ENCODE measurements around the gene ADCY9.

Gene ADCY9

DNA sequence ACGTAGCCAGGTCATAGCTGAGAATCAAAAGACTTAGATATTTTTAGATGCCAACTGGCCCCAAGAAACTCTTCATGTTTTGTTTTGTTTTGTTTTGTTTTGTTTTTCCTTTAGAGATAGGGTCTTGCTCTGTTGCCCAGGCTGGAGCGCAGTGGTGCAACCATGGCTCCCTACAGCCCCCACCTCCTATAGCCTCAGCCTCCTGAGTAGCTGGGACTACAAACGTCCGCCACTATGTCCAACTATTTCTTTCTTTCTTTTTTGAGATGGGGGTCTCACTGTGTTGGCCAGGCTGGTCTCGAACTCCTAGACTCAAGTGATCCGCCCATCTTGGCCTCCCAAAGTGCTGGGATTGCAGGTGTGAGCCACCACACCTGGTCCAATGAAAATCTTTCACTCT is 107.1 kb downstream of the ADCY9 start:
- DNase-seq (ENCODE audit: low read depth) = no peak
- Histone ChIP-seq H3K9ac (ENCODE audit: low read length) (no peak overlapping the region), H3K4me3 (ENCODE audit: low read length) (no peak overlapping the region), H3K9me3 (ENCODE audit: control insufficient read depth, low read length) (no peaks in the 10 kb centered on the region), H3K36me3 (ENCODE audit: control insufficient read depth, insufficient read depth, low read length, severe bottlenecking) (no peaks in the 10 kb centered on the region), H3K27me3 (replicated peaks; ENCODE audit: control insufficient read depth, insufficient read depth, low read length) (no peaks in the 10 kb centered on the region), H3K4me1 (ENCODE audit: control insufficient read depth, insufficient read depth, low read length) (peaks cover 5% of the 10 kb centered on the region)

DNA sequence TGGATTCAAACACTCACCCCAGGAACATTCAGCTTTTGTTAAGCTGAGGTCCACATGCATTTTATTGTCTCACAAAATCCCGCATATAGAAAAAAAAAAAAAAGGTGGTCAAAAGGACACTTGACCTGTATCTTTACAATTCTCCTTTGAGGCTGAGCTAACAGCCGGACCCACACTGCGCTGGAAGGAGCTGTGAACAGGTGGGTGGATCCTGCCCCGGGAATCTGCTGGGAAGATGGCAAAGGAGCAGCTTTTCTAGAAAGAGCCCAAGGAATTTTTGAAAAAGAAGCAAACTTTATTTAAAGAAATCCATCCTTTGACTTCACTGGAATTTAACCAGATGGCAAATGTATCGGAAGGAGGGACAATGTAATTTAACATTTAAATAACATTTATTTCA is 108.1 kb downstream of the ADCY9 start:
- Histone ChIP-seq H3K9me3 (ENCODE audit: control insufficient read depth, low read length) (no peaks in the 10 kb centered on the region), H3K36me3 (ENCODE audit: control insufficient read depth, insufficient read depth, low read length, severe bottlenecking) (no peaks in the 10 kb centered on the region), H3K4me3 (ENCODE audit: low read length) (no peak overlapping the region), H3K27me3 (replicated peaks; ENCODE audit: control insufficient read depth, insufficient read depth, low read length) (no peaks in the 10 kb centered on the region), H3K9ac (ENCODE audit: low read length) (no peak overlapping the region), H3K4me1 (ENCODE audit: control insufficient read depth, insufficient read depth, low read length) (no peaks in the 10 kb centered on the region)
- no peak for DNase-seq (ENCODE audit: low read depth)

DNA sequence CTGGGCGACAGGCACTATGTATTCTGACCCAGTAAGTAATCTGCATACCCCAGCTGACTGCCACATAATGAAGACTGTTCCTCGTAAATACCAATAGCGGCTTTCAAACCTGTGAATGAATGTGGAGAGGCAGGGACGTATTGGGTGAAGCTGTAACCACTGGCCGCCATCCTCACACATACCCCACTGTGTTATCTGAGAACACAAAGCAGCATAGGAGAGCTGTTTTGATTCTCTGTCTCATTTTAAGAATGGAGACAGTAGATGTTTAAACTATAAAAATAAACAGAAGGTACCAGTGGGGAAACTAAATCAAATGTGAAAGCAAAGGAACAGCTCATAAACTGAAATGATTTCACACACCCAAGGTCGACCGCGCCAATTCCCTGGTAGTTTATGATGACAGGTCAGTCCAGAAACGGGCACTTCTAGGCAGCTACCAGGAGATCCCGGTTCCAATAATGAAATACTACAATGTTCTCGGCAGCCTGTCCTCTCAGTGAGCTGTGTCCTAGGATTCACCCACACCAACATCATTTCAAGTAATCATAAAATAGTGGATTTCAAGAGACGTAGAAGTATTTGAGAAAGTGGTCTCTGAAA is 109.7 kb downstream of the ADCY9 start:
- no peak for DNase-seq (ENCODE audit: low read depth)

DNA sequence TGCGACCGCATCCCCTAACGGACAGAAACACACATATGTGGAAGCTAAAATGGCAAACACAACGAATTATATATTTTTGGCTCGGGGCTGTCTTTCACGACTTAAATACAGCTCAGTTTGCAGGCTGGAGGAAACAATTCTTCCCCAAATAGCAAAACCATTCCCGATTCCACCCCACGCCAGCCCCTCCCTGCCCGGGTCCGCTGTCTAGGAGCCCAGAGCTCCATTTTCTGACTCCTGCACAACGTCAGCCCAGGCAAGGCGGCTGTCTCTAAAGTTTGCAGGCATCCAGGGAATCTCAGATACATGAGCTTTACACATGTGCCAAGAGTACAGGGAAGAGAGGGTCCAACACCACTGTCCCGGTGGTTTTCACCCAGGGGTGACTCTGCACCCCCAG is 110.5 kb downstream of the ADCY9 start:
- Histone ChIP-seq H3K27me3 (replicated peaks; ENCODE audit: control insufficient read depth, insufficient read depth, low read length) (no peaks in the 10 kb centered on the region), H3K9ac (ENCODE audit: low read length) (no peak overlapping the region)
- no peak for DNase-seq (ENCODE audit: low read depth)

More for the DNA sequence above, 109.7 kb downstream of the ADCY9 start:
- Histone ChIP-seq H3K9me3 (ENCODE audit: control insufficient read depth, low read length) (no peaks in the 10 kb centered on the region), H3K4me1 (ENCODE audit: control insufficient read depth, insufficient read depth, low read length) (no peaks in the 10 kb centered on the region), H3K9ac (ENCODE audit: low read length) (no peak overlapping the region), H3K36me3 (ENCODE audit: control insufficient read depth, insufficient read depth, low read length, severe bottlenecking) (no peaks in the 10 kb centered on the region), H3K27me3 (replicated peaks; ENCODE audit: control insufficient read depth, insufficient read depth, low read length) (no peaks in the 10 kb centered on the region), H3K4me3 (ENCODE audit: low read length) (no peak overlapping the region)

DNA sequence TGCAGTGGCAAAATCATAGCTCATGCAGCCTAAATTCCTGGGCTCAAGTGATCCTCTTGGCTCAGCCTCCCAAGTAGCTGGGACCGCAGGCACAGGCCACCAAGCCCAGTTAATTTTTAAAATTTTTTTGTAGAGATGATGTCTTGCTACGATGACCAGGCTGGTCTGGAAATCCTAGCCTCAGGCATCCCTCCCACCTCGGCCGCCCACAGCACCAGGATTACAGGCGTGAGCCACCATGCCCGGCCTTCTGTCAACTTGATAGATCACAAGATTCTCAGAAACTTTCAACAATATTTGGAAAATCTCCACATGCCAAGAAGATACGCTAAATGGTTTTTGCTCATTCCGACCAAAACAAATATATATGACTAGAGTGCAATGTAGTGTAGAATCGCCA is 111.0 kb downstream of the ADCY9 start:
- no peak overlapping the region for H3K9ac ChIP-seq (ENCODE audit: low read length)
- no peak overlapping the region for H3K4me3 ChIP-seq (ENCODE audit: low read length)
- DNase-seq (ENCODE audit: low read depth) = no peak
- no peaks in the 10 kb centered on the region for H3K4me1 ChIP-seq (ENCODE audit: control insufficient read depth, insufficient read depth, low read length)
- no peaks in the 10 kb centered on the region for H3K36me3 ChIP-seq (ENCODE audit: control insufficient read depth, insufficient read depth, low read length, severe bottlenecking)
- H3K9me3 ChIP-seq (ENCODE audit: control insufficient read depth, low read length) = no peaks in the 10 kb centered on the region
- H3K27me3 ChIP-seq (replicated peaks; ENCODE audit: control insufficient read depth, insufficient read depth, low read length) = no peaks in the 10 kb centered on the region

More for the DNA sequence above, 110.5 kb downstream of the ADCY9 start:
- Histone ChIP-seq H3K9me3 (ENCODE audit: control insufficient read depth, low read length) (no peaks in the 10 kb centered on the region), H3K4me3 (ENCODE audit: low read length) (no peak overlapping the region), H3K36me3 (ENCODE audit: control insufficient read depth, insufficient read depth, low read length, severe bottlenecking) (no peaks in the 10 kb centered on the region), H3K4me1 (ENCODE audit: control insufficient read depth, insufficient read depth, low read length) (no peaks in the 10 kb centered on the region)

DNA sequence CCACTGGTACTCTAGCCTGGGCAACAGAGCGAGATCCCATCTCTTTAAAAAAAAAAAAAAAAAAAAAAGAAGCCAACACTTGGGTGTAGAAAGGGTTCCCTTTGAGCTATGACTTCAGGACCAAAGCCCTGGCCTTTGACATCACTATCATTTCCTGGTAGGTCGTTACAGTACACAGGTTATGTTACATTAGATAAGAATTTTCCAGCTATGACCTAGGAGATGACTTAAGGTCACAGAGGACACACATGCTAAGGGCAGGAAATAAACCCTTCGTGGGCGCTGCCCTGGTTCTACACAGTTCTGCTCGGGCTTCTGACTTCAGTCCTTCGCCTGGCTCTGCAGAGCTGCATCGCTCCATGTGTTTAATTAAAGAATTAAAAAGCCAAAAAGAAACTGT is 112.0 kb downstream of the ADCY9 start:
- Histone ChIP-seq H3K4me1 (ENCODE audit: control insufficient read depth, insufficient read depth, low read length) (peaks cover 7% of the 10 kb centered on the region), H3K36me3 (ENCODE audit: control insufficient read depth, insufficient read depth, low read length, severe bottlenecking) (no peaks in the 10 kb centered on the region), H3K4me3 (ENCODE audit: low read length) (no peak overlapping the region), H3K9ac (ENCODE audit: low read length) (no peak overlapping the region), H3K27me3 (replicated peaks; ENCODE audit: control insufficient read depth, insufficient read depth, low read length) (no peaks in the 10 kb centered on the region), H3K9me3 (ENCODE audit: control insufficient read depth, low read length) (no peaks in the 10 kb centered on the region)
- no peak for DNase-seq (ENCODE audit: low read depth)

DNA sequence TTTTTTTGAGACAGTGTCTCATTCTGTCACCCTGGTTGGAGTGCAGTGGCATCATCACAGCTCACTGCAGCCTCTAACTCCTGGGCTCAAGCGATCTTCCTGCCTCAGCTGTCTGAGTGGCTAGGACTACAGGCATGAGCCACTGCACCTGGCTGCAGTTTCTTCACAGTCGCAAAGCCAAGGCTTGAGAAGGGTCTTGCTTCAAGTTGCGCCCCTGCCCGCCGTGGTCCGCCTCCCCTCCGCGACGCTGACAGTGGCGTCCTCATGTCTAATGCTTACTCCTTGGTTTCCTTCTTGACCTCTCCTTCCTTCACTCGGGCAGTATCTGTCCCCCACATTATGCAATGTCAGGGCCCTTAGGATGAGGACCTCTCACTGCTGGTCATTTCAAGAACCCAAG is 112.7 kb downstream of the ADCY9 start:
- no peak for DNase-seq (ENCODE audit: low read depth)
- no peaks in the 10 kb centered on the region for H3K36me3 ChIP-seq (ENCODE audit: control insufficient read depth, insufficient read depth, low read length, severe bottlenecking)
- H3K9ac ChIP-seq (ENCODE audit: low read length) = no peak overlapping the region
- peaks cover 11% of the 10 kb centered on the region for H3K4me1 ChIP-seq (ENCODE audit: control insufficient read depth, insufficient read depth, low read length)
- no peak overlapping the region for H3K4me3 ChIP-seq (ENCODE audit: low read length)
- H3K9me3 ChIP-seq (ENCODE audit: control insufficient read depth, low read length) = no peaks in the 10 kb centered on the region
- H3K27me3 ChIP-seq (replicated peaks; ENCODE audit: control insufficient read depth, insufficient read depth, low read length) = no peaks in the 10 kb centered on the region

DNA sequence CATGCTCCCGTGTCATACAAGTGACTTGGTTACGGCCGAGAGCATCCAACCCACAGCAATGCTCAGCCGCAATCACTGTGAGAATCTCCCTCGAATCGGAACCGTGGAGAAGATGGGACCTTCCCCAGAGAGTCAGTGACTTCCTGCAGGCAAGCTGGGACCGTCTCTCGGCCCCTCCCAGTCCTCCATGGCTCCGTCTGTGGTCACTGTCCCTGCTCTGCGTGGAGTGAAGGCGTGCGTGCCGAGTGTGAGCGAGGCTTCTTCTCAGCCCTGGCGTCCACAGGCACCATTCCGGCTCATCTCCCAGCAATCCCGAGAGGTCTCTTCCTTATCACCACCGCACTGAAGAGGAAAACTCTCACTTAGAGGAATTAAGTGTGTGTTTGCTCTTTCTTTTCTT is 113.1 kb downstream of the ADCY9 start:
- no peak for DNase-seq (ENCODE audit: low read depth)
- no peaks in the 10 kb centered on the region for H3K9me3 ChIP-seq (ENCODE audit: control insufficient read depth, low read length)
- H3K4me1 ChIP-seq (ENCODE audit: control insufficient read depth, insufficient read depth, low read length) = peaks cover 11% of the 10 kb centered on the region
- H3K36me3 ChIP-seq (ENCODE audit: control insufficient read depth, insufficient read depth, low read length, severe bottlenecking) = no peaks in the 10 kb centered on the region
- H3K4me3 ChIP-seq (ENCODE audit: low read length) = no peak overlapping the region
- H3K27me3 ChIP-seq (replicated peaks; ENCODE audit: control insufficient read depth, insufficient read depth, low read length) = no peaks in the 10 kb centered on the region
- no peak overlapping the region for H3K9ac ChIP-seq (ENCODE audit: low read length)

DNA sequence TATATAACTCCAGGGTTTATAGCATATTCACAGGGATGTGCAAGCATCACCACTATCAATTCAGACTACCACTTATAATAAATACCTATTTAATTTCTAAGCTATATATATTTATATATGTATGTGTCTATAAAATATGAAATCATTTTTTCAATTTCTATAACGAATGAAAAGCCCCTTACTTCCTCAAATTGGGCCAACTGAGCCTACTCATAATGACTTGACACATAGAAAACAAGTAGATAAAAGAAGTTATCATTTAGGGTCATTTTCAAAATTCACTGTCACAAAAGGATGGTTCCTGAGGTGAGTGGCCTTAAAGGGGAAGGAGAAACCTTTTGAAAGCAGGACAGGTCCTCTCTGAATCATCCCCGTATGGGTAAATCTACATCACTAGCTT is 114.1 kb downstream of the ADCY9 start:
- Histone ChIP-seq H3K4me1 (ENCODE audit: control insufficient read depth, insufficient read depth, low read length) (peaks cover 11% of the 10 kb centered on the region), H3K27me3 (replicated peaks; ENCODE audit: control insufficient read depth, insufficient read depth, low read length) (no peaks in the 10 kb centered on the region), H3K36me3 (ENCODE audit: control insufficient read depth, insufficient read depth, low read length, severe bottlenecking) (no peaks in the 10 kb centered on the region), H3K9ac (ENCODE audit: low read length) (no peak overlapping the region), H3K4me3 (ENCODE audit: low read length) (no peak overlapping the region), H3K9me3 (ENCODE audit: control insufficient read depth, low read length) (no peaks in the 10 kb centered on the region)
- DNase-seq (ENCODE audit: low read depth) = no peak

DNA sequence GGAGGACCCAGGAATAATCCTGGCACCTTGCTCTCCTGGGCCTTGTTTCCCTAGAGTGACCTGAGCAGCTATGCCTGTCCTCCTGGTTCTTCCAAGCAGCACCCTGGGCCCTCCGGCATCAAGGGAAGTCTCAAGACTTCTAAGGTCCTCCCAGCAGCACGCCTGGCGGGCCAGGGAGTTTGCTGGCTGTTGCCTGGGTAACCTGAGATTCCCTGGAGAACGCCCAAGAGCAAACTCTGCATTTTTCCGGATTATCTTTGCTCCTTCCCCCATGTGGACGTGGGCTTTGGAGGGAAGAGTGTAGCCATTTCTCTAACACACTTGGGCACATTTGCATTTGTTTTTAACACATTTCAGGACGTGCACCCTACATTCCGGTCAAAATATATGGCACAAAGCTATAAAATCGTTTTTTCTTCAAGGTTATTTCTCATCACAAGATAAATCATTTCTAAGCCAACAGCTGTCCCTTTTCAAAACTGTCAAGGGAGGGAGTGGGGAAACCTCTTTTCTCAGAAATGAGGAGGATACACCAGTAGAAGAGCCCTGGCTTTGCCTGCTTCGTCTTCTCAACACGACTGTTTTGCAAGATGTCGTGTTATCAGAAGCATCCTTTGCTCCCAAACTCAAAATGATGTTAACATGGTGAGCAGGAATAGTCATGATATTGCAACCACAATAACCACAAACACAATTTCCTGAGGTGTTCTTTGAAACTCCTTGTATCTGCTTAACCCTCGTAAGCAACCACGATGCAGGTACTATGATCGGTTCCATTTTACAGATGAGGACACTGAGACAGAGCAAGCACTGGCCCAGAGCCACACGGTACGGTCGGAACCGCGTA is 116.5 kb downstream of the ADCY9 start:
- H3K9ac ChIP-seq (ENCODE audit: low read length) = peak overlapping the region; percentile 35
- no peaks in the 10 kb centered on the region for H3K9me3 ChIP-seq (ENCODE audit: control insufficient read depth, low read length)
- H3K36me3 ChIP-seq (ENCODE audit: control insufficient read depth, insufficient read depth, low read length, severe bottlenecking) = no peaks in the 10 kb centered on the region
- peaks cover 11% of the 10 kb centered on the region for H3K4me1 ChIP-seq (ENCODE audit: control insufficient read depth, insufficient read depth, low read length)
- no peaks in the 10 kb centered on the region for H3K27me3 ChIP-seq (replicated peaks; ENCODE audit: control insufficient read depth, insufficient read depth, low read length)
- peak; percentile 68 for DNase-seq (ENCODE audit: low read depth)
- H3K4me3 ChIP-seq (ENCODE audit: low read length) = peak overlapping the region; percentile 16

DNA sequence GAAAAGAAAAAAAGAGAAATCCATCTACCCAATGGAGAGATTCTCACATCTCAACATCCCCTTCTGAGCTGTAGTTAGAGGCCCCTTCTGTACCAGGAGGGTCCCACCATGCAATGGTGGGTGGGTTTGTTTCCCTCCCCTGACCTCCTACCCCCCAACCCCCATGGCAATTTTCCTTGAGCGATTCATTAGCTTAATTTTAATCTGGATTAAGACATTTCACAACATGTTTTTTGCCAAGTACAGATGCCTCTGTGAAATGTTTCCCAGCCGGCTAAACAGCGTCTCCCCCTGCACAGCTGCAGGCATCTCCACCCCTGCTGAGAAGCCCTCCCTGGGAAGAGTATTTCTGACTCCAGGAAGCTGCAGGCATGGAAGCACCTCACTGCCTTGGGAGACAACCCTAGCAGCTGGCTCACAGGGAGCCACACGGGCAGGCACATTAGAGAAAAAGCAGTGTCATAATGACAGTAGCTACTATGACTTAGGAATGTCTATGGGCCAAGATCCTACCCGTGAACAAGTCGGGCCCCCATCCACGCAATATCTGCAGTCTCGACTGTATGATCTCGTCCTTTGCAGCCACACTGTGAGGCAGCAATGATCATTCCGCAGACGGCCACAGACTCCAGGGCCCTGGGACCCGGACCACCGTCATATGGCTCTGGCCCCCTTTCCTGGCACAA is 117.3 kb downstream of the ADCY9 start:
- H3K4me1 ChIP-seq (ENCODE audit: control insufficient read depth, insufficient read depth, low read length) = peaks cover 11% of the 10 kb centered on the region
- H3K27me3 ChIP-seq (replicated peaks; ENCODE audit: control insufficient read depth, insufficient read depth, low read length) = no peaks in the 10 kb centered on the region
- H3K9ac ChIP-seq (ENCODE audit: low read length) = peak overlapping the region; percentile 35
- H3K9me3 ChIP-seq (ENCODE audit: control insufficient read depth, low read length) = no peaks in the 10 kb centered on the region
- H3K4me3 ChIP-seq (ENCODE audit: low read length) = peak overlapping the region; percentile 16
- DNase-seq (ENCODE audit: low read depth) = peak; percentile 31
- no peaks in the 10 kb centered on the region for H3K36me3 ChIP-seq (ENCODE audit: control insufficient read depth, insufficient read depth, low read length, severe bottlenecking)
